Neural progenitor cell (in vitro differentiated cells): ENCODE results near the gene CBFA2T2. TPM values are rescaled to one million over a fixed set of nuclear protein-coding genes. Genes with fewer than 3 reads are reported as not detected.

Source experiments
- DNase-seq: peaks from one replicate; pipeline ENCODE4 v3.0.0-alpha.2; 2016; ENCODE audit warnings: low spot score
- H2AFZ ChIP-seq: fragments of 200-600 bp; sonication (generic); replicated peaks from 2 replicates; pipeline ENCODE4 v1.6.1; 2016; ENCODE audit warnings: antibody characterized with exemption
- H3F3A ChIP-seq: fragments of 200-600 bp; sonication (generic); 2 replicates; pipeline ENCODE4 v1.6.1; 2016; ENCODE audit warnings: antibody characterized with exemption, low read depth
- H3K27ac ChIP-seq: fragments of 200-600 bp; sonication (generic); 2 replicates; pipeline ENCODE4 v1.5.1; 2016; ENCODE audit warnings: mild to moderate bottlenecking
- H3K27me3 ChIP-seq: fragments of 200-600 bp; sonication (generic); 2 replicates; pipeline ENCODE4 v1.6.1; 2016; ENCODE audit warnings: mild to moderate bottlenecking, moderate library complexity
- H3K36me3 ChIP-seq: fragments of 200-600 bp; sonication (generic); 2 replicates; pipeline ENCODE4 v1.5.1; 2016
- H3K4me1 ChIP-seq: fragments of 200-600 bp; sonication (generic); 2 replicates; pipeline ENCODE4 v1.6.1; 2016; ENCODE audit warnings: mixed run types
- H3K4me2 ChIP-seq: fragments of 200-600 bp; sonication (generic); 2 replicates; pipeline ENCODE4 v1.6.1; 2016
- H3K4me3 ChIP-seq: fragments of 200-600 bp; sonication (generic); 2 replicates; pipeline ENCODE4 v1.5.1; 2016
- H3K79me2 ChIP-seq: fragments of 200-600 bp; sonication (generic); 2 replicates; pipeline ENCODE4 v1.6.1; 2016; ENCODE audit warnings: low read depth
- H3K9ac ChIP-seq: fragments of 200-600 bp; sonication (generic); 2 replicates; pipeline ENCODE4 v1.6.1; 2016
- H3K9me3 ChIP-seq: fragments of 200-600 bp; sonication (generic); 2 replicates; pipeline ENCODE4 v1.5.1; 2016; ENCODE audit warnings: low read depth
- H4K20me1 ChIP-seq: fragments of 200-600 bp; sonication (generic); 2 replicates; pipeline ENCODE4 v1.6.1; 2016; ENCODE audit warnings: low read depth
- H3K27ac Mint-ChIP-seq: 3 replicates; pipeline ENCODE4 v1.8.0; 2021; ENCODE audit warnings: mixed read lengths
- H3K27me3 Mint-ChIP-seq: 2 replicates; pipeline ENCODE4 v1.8.0; 2022; ENCODE audit warnings: low read depth, mild to moderate bottlenecking, inconsistent platforms, moderate library complexity, mixed read lengths; ENCODE audit not compliant: insufficient read depth
- H3K36me3 Mint-ChIP-seq: 3 replicates; pipeline ENCODE4 v1.8.0; 2021; ENCODE audit warnings: mixed read lengths
- H3K4me1 Mint-ChIP-seq: 3 replicates; pipeline ENCODE4 v1.8.0; 2021; ENCODE audit warnings: mixed read lengths
- H3K4me3 Mint-ChIP-seq: 3 replicates; pipeline ENCODE4 v1.8.0; 2021; ENCODE audit warnings: mild to moderate bottlenecking, moderate library complexity, mixed read lengths
- H3K9me3 Mint-ChIP-seq: 3 replicates; pipeline ENCODE4 v1.8.0; 2020; ENCODE audit warnings: mixed read lengths
- CTCF ChIP-seq: fragments of 200-600 bp; sonication (generic); IDR thresholded peaks from 2 replicates; pipeline ENCODE4 v1.5.1; 2017; ENCODE audit warnings: antibody characterized with exemption, mild to moderate bottlenecking
- EZH2 ChIP-seq: fragments of 200-600 bp; sonication (generic); IDR thresholded peaks from 2 replicates; pipeline ENCODE4 v1.6.1; 2017; ENCODE audit warnings: antibody characterized with exemption, mild to moderate bottlenecking, moderate library complexity
- EZH2phosphoT487 ChIP-seq: fragments of 200-600 bp; sonication (generic); IDR thresholded peaks from 2 replicates; pipeline ENCODE4 v1.6.1; 2017; ENCODE audit warnings: antibody characterized with exemption
- total RNA-seq: library from RNA; depleted of rRNA; stranded (reverse); fragments of >200 nt; gene quantifications from 2 replicates; pipeline ENCODE4 v1.2.3, GENCODE V29; 2015; ENCODE audit warnings: low replicate concordance

The CBFA2T2 gene
- total RNA-seq, 1 donor from 2014 or later, result 11.9 TPM

DNA sequence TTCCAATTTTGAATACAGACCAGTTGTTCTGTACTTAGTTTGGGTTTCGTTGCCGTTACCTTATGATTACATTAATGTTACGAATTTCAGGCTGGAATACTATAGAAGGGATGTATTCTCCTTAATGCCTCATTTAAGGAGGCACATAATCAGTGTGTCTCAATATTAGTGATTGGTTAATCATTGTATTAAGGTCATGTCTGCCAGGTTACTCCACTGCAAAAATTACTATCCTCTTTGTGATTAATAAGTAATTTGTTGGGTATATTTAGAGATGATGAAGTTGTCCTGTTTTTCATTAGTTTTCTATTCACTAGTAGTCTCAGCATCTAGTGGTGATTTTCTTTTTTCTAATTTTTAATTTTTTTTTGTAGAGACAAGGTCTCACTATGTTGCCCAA is 66.3 kb downstream of the CBFA2T2 start:
- H3K79me2 ChIP-seq, result no peaks in the 10 kb centered on the region
- H3K4me3 Mint-ChIP-seq, result no peak overlapping the region

GRCh38 chr20:33558348-33559144 is 68.7 kb downstream of the CBFA2T2 start:
- H3K4me2 ChIP-seq, result no peak overlapping the region
- no peaks in the 10 kb centered on the region for H4K20me1 ChIP-seq
- no peaks in the 10 kb centered on the region for H3F3A ChIP-seq
- H3K9me3 ChIP-seq, result no peaks in the 10 kb centered on the region
- H3K27ac ChIP-seq, result no peak overlapping the region
- no peaks in the 10 kb centered on the region for H3K27me3 ChIP-seq
- H3K9ac ChIP-seq, result no peak overlapping the region
- DNase-seq, result no peak
- no peak overlapping the region for H3K4me3 ChIP-seq
- H3K9me3 Mint-ChIP-seq, result no peaks in the 10 kb centered on the region
- H3K79me2 ChIP-seq, result no peaks in the 10 kb centered on the region
- no peak overlapping the region for H3K4me3 Mint-ChIP-seq
- H3K36me3 ChIP-seq, result no peaks in the 10 kb centered on the region
- H3K27ac Mint-ChIP-seq, result no peak overlapping the region
- peaks cover 7% of the 10 kb centered on the region for H3K36me3 Mint-ChIP-seq
- no peak overlapping the region for H2AFZ ChIP-seq
- H3K4me1 ChIP-seq, result peaks cover 9% of the 10 kb centered on the region
- H3K4me1 Mint-ChIP-seq, result peaks cover 6% of the 10 kb centered on the region
- TF ChIP-seq EZH2 (no peak), CTCF (no peak), EZH2phosphoT487 (no peak)
- H3K27me3 Mint-ChIP-seq, result no peaks in the 10 kb centered on the region

More for the DNA sequence above, 66.3 kb downstream of the CBFA2T2 start:
- H4K20me1 ChIP-seq, result no peaks in the 10 kb centered on the region
- no peak for DNase-seq
- H3K27ac ChIP-seq, result no peak overlapping the region
- peaks cover 6% of the 10 kb centered on the region for H3K4me1 Mint-ChIP-seq
- no peaks in the 10 kb centered on the region for H3K9me3 Mint-ChIP-seq
- H3K4me1 ChIP-seq, result peaks cover 13% of the 10 kb centered on the region
- H3K27ac Mint-ChIP-seq, result no peak overlapping the region
- no peak overlapping the region for H3K9ac ChIP-seq
- no peaks in the 10 kb centered on the region for H3K27me3 ChIP-seq
- H3K4me2 ChIP-seq, result no peak overlapping the region
- H3K36me3 ChIP-seq, result no peaks in the 10 kb centered on the region
- H3K9me3 ChIP-seq, result no peaks in the 10 kb centered on the region
- no peak overlapping the region for H2AFZ ChIP-seq
- H3F3A ChIP-seq, result no peaks in the 10 kb centered on the region
- H3K27me3 Mint-ChIP-seq, result no peaks in the 10 kb centered on the region
- TF ChIP-seq CTCF, result no peak
- no peak for TF ChIP-seq EZH2
- no peak for TF ChIP-seq EZH2phosphoT487
- no peak overlapping the region for H3K4me3 ChIP-seq
- H3K36me3 Mint-ChIP-seq, result peaks cover 7% of the 10 kb centered on the region

- Histone ChIP-seq H2AFZ (no peak overlapping the region), H3K9me3 (no peaks in the 10 kb centered on the region), H3K27ac (no peak overlapping the region), H3K4me2 (no peak overlapping the region), H3K79me2 (no peaks in the 10 kb centered on the region), H3K4me1 (peaks cover 9% of the 10 kb centered on the region), H3K9ac (no peak overlapping the region), H3F3A (no peaks in the 10 kb centered on the region), H3K4me3 (no peak overlapping the region), H4K20me1 (no peaks in the 10 kb centered on the region), H3K27me3 (no peaks in the 10 kb centered on the region), H3K36me3 (no peaks in the 10 kb centered on the region)
- Mint-ChIP-seq H3K27ac (no peak overlapping the region), H3K4me1 (peaks cover 6% of the 10 kb centered on the region), H3K36me3 (peaks cover 7% of the 10 kb centered on the region), H3K9me3 (no peaks in the 10 kb centered on the region), H3K4me3 (no peak overlapping the region), H3K27me3 (no peaks in the 10 kb centered on the region)
- TF ChIP-seq EZH2 (no peak), CTCF (no peak), EZH2phosphoT487 (no peak)
- no peak for DNase-seq
These were observed 69.3 kb downstream of the CBFA2T2 start for GRCh38 chr20:33559212-33559611.
